GM23338 (cell line): Measurements from ENCODE around the gene PEA15. TPM values are rescaled to one million over a fixed set of nuclear protein-coding genes. Genes with fewer than 3 reads are reported as not detected.

Experiments used
- CTCF ChIP-seq, 2 experiments: fragments of 200-600 bp in 1 of 2; sonication (generic) in 1 of 2; conservative IDR thresholded peaks; 2 replicates each; pipeline versions ENCODE4 v1.5.1 to v1.6.1; 2016 to 2017; ENCODE audit warnings: antibody characterized with exemption in 2 of 2, low read depth in 2 of 2, mild to moderate bottlenecking in 2 of 2, moderate library complexity in 1 of 2
- REST ChIP-seq: IDR thresholded peaks from one replicate; pipeline ENCODE4 v1.6.1; 2018; ENCODE audit warnings: antibody characterized with exemption; ENCODE audit not compliant: unreplicated experiment
- polyA plus RNA-seq: library from polyadenylated mRNA; unstranded; fragments of >200 nt; fragmentation: Nextera tagmentation; extraction: Ambion mirVana; gene quantifications from 2 replicates; pipeline ENCODE4 v1.2.1, GENCODE V29; 2016
- total RNA-seq: library from RNA; depleted of rRNA; stranded (reverse); fragments of >200 nt; shearing (Covaris generic); gene quantifications from 2 replicates; pipeline ENCODE4 v1.2.3, GENCODE V29; 2014
- TF ChIP-seq, protein P1 (sequence below): fragments of 250-450 bp; sonication (Bioruptor Pico); IDR thresholded peaks from 2 replicates; pipeline ENCODE4 v1.5.0; 2020; ENCODE audit warnings: mild to moderate bottlenecking, moderate library complexity

PEA15 gene
- total and polyA plus RNA-seq, 2 experiments from 2014 or later: 60.3 to 80.8 TPM

- TF ChIP-seq, protein P1, sequence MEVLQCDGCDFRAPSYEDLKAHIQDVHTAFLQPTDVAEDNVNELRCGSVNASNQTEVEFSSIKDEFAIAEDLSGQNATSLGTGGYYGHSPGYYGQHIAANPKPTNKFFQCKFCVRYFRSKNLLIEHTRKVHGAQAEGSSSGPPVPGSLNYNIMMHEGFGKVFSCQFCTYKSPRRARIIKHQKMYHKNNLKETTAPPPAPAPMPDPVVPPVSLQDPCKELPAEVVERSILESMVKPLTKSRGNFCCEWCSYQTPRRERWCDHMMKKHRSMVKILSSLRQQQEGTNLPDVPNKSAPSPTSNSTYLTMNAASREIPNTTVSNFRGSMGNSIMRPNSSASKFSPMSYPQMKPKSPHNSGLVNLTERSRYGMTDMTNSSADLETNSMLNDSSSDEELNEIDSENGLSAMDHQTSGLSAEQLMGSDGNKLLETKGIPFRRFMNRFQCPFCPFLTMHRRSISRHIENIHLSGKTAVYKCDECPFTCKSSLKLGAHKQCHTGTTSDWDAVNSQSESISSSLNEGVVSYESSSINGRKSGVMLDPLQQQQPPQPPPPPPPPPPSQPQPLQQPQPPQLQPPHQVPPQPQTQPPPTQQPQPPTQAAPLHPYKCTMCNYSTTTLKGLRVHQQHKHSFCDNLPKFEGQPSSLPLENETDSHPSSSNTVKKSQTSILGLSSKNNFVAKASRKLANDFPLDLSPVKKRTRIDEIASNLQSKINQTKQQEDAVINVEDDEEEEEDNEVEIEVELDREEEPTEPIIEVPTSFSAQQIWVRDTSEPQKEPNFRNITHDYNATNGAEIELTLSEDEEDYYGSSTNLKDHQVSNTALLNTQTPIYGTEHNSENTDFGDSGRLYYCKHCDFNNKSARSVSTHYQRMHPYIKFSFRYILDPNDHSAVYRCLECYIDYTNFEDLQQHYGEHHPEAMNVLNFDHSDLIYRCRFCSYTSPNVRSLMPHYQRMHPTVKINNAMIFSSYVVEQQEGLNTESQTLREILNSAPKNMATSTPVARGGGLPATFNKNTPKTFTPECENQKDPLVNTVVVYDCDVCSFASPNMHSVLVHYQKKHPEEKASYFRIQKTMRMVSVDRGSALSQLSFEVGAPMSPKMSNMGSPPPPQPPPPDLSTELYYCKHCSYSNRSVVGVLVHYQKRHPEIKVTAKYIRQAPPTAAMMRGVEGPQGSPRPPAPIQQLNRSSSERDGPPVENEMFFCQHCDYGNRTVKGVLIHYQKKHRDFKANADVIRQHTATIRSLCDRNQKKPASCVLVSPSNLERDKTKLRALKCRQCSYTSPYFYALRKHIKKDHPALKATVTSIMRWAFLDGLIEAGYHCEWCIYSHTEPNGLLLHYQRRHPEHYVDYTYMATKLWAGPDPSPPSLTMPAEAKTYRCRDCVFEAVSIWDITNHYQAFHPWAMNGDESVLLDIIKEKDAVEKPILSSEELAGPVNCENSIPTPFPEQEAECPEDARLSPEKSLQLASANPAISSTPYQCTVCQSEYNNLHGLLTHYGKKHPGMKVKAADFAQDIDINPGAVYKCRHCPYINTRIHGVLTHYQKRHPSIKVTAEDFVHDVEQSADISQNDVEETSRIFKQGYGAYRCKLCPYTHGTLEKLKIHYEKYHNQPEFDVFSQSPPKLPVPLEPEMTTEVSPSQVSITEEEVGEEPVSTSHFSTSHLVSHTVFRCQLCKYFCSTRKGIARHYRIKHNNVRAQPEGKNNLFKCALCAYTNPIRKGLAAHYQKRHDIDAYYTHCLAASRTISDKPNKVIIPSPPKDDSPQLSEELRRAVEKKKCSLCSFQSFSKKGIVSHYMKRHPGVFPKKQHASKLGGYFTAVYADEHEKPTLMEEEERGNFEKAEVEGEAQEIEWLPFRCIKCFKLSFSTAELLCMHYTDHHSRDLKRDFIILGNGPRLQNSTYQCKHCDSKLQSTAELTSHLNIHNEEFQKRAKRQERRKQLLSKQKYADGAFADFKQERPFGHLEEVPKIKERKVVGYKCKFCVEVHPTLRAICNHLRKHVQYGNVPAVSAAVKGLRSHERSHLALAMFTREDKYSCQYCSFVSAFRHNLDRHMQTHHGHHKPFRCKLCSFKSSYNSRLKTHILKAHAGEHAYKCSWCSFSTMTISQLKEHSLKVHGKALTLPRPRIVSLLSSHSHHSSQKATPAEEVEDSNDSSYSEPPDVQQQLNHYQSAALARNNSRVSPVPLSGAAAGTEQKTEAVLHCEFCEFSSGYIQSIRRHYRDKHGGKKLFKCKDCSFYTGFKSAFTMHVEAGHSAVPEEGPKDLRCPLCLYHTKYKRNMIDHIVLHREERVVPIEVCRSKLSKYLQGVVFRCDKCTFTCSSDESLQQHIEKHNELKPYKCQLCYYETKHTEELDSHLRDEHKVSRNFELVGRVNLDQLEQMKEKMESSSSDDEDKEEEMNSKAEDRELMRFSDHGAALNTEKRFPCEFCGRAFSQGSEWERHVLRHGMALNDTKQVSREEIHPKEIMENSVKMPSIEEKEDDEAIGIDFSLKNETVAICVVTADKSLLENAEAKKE: no peak
- TF ChIP-seq CTCF (conservative IDR thresholded peaks at IDR 0.05; ENCODE audit: low read depth in 2 of 2): no peak
- no peak for TF ChIP-seq REST
These were observed 12.9 kb upstream of the PEA15 start (continued) for GRCh38 chr1:160192234-160192633.
